ENCODE results near the gene LDHAL6A.

LDHAL6A gene

GRCh38 chr11:18490736-18491485 is 35.3 kb downstream of the LDHAL6A start:
- no peak for DNase-seq

DNA sequence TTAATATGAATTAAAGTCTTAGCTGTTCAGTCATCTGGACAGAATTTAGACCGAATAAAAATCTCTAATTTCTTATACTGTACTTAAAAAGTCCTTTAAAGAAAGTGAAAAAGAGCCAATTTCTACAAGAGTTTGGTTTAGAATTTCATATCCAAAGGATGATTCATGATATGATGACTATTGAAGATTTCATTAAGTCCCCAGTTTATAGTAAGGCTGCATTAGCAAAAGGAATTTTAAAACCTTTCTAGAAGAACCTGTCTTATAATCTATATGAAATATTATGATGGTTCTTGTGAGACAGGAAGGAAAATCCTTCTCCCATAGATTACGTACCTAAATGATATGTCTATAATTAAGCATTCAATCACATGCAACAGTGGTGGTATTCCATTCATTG is 36.3 kb downstream of the LDHAL6A start:
- DNase-seq: no peak

DNA sequence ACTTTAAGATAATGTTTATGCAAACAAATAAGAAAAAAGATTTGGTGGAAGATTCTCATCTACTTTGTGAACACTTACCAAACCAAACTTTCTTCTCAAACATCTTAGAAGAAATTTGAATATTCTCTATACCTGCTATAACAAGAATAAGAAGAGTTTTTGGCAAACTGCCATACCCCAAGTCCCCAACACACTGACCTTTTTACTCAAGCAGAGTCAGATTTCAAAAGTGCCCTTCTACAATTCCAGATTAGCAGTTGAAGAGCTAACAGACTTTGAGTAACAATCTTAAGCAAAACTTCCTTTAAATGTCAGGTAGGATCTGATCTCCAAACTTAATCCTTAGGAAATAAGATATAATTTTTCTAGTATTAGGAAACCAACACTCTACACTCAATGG is 37.2 kb downstream of the LDHAL6A start:
- DNase-seq: peak; percentile 2

- no peak for DNase-seq
These were observed 37.7 kb downstream of the LDHAL6A start for GRCh38 chr11:18493310-18493709.

GRCh38 chr11:18495271-18495670 is 39.6 kb downstream of the LDHAL6A start:
- no peak for DNase-seq

DNA sequence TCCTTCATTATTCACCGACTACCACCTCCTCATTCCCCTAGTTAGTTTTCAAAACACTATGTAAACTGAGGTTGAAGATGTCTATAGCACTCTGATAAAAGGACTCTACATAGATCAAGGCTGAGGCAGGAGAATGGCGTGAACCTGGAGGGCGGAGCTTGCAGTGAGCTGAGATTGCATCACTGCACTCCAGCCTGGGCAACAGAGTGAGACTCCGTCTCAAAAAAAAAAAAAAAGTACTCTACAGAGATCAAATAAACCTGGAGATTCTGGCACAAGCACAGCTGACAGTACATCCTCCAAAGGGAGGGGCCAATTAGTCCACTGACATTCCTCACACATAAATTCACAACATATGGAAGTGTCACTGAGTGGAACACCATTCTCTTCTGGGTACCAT is 40.0 kb downstream of the LDHAL6A start:
- DNase-seq: no peak

DNA sequence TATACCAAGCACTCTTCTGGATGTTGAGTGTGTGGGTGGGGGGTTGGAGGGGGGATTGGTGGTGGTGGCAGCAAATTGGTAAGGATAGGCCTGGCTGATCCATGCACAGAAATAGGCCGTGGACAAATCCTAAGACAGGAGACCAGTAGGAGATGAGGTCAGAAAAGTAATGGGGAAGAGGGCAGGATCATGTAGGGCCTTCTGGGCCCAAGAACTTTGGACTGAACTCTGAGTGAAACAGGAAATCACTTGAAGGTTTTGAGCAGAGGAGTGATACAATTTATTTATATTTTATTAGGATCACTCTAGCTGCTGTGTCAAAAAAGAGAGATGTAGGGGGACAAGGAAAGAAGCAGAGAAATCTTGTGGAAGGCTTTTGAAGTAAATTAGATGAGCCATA is 42.4 kb downstream of the LDHAL6A start:
- no peak for DNase-seq

DNA sequence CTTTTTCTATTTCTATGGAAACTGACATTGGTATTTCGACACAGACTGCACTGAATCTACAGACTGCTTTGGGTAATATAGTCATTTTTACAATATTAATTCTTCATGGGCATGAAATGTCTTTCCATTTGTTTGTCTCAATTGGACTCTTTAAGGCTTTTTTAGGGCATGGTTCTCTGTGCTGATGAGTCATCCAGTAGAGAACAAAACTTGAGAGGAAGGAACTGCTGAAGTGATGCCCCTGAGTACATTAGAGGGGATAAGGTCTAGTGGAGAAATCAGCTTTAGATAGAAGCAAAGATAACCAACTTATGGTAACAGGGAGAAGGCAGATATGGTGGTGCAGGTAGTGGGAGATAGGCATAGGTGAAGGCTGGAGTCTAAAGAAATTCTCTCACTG is 46.0 kb downstream of the LDHAL6A start:
- DNase-seq: no peak

DNA sequence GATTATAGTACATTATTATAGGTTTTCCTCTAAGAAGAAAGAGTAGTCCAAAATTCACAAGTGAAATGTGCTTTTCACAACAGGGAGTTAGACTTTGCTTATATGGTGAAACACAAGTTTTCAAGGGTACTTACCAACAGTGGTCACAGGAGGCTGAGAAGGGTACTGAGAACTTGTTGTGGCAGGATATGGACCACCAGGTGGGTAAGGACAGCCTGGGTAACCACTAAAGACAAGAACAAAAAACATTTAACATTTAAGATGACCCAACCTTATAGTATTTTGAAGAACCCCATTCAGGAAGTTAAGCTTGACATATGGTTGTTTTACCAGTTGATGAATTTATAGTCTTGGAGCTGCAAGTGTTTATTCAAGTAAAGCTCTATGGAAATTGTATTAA is 46.7 kb downstream of the LDHAL6A start:
- DNase-seq: no peak

- no peak for DNase-seq
These were observed 65.5 kb downstream of the LDHAL6A start for GRCh38 chr11:18521122-18521521.

GRCh38 chr11:18522388-18522787 is 66.7 kb downstream of the LDHAL6A start:
- no peak for DNase-seq

DNA sequence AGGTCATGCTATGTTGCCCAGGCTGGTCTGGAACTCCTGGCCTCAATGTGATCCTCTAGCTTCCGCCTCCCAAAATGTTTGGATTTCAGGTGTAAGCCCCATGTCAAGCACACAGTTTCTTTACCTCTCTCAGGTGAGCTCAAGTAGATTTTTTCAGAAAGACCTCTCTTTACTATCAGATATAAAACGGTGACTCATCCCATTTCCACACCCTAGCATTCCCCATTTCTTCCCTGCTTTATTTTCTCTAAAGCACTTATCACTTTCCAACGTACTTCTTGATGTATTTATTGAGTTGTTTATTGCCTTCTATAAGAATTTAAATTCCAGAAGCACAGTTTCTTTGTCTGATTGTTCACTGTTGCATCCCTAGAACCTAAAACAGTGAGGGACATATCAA is 67.4 kb downstream of the LDHAL6A start:
- no peak for DNase-seq

DNA sequence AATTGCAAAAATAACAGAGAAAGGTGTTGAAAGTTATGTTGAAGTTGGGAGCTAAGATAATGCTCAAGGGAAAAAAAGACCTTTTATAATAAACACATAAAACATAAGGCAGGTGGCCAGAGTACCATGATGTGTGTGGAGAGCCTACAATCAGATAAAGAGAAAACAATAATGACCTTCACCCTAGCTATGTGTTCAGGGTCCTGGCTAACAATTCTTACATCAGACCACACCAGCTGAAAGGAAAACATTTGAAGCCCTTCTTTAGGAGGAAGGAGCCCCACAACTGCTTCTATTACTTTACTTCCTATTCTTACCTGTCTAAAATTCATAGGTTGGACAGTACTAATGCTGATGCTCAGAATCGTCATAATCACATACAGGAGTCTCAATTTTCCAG is 68.6 kb downstream of the LDHAL6A start:
- no peak for DNase-seq

GRCh38 chr11:18526130-18526520 is 70.5 kb downstream of the LDHAL6A start:
- DNase-seq: no peak

GRCh38 chr11:18526521-18527296 is 71.1 kb downstream of the LDHAL6A start, which contains the start of gene TSG101:
TSG101 (minus strand) TSS chr11:18526942; CDS start chr11:18526816, 126 bp downstream.
- DNase-seq: peak; percentile 86

DNA sequence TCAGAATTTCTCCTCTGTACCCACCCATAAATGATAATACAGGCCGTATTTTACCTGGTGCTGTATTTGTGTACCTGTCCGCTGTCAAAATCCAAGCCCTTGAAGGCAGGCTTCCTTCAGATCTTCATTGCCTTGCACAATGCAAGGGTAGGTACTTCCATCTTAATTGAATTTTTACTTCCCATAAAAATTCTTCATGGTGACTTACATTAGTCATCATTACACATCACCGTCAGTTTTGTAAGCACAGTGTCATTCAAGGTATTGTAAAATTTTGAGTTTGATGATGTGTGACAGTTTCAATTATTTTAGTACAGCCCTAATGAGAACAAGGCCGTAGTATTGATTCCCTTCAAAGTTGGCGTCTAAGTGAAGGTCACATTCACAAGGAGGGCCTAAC is 71.9 kb downstream of the LDHAL6A start:
- no peak for DNase-seq
